Stimulated activated CD4-positive, alpha-beta T cell treated with anti-CD3 and anti-CD28 coated beads, Interleukin-15, amount 100 ng/mL, for 48 hours (primary cell): ENCODE data around the gene VASN.
"Not testable (repeated sequence)": the region's sequence is repeated elsewhere in the genome, so short reads cannot be mapped to it uniquely, and the experiment has no call there.

Experiments used
- DNase-seq, 2 donors: peaks; one replicate each; pipeline ENCODE4 v3.0.0-alpha.2; 2020; ENCODE audit warnings: low read depth in 2 of 2

VASN gene

GRCh38 chr16:4337540-4338088 lies 34.0 kb upstream of the VASN start:
- no peak for DNase-seq

GRCh38 chr16:4338125-4338582 lies 33.5 kb upstream of the VASN start:
- DNase-seq = no peak

GRCh38 chr16:4338712-4339299 lies 32.8 kb upstream of the VASN start:
- DNase-seq = no peak

DNA sequence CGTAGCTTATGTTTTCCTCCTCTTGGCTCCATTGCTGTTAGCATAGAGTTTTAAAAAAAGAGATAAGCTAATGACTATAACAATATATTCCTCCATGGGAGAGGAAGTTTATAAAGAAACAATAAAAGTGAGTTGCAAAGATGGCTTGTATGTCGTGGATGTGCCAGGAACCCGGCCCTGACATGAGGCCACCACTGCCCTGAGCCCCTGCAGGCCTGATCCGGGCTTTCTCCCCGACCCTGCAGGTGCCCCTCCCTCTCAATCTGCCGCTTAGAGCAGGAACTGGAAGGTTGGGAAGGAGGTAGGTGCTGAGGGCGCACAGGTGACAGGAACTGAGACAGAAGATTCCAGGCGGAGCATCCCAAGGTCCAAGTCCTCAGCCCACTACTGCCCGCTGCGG lies 32.2 kb upstream of the VASN start:
- no peak for DNase-seq

DNA sequence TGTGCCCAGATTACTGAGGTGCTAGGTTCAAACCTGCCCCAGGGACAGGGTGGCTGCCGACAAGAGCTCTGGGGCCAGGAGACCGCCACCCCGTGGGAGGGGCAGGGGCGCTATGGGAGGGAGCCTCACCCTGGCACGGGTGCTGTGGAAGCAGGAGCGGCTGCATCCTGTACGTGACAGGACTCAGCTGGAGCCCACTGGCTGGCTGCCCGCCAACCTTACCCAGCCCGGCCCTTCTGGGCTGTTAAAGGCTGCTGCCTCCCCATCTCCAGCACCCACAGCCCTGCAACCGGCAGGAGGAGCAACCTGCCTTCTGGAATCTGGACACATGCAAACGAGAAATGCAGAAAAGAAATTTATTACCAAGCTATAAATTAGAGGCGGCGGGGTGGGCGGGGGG lies 31.7 kb upstream of the VASN start:
- no peak for DNase-seq

DNA sequence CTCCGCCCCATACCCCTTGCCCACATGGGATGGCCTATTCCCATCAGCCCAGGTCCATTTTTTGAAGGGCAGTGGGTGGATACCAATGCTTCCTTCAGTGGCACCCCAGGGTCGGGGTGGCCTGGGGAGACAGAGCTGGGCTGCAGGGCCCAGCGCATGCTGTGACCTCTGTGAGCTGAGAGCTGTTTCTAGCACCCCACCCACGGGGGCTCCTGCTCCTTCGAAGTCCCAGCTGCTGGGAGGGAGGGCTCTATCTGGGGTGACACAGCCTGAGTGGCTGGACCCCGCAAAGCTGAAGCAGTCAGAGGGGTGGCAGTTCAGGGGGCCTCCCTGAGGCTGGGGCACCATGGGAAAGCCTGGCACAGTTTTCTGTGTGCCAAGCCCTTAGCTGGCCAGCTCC lies 31.2 kb upstream of the VASN start:
- DNase-seq = no peak

GRCh38 chr16:4341250-4341649 lies 30.4 kb upstream of the VASN start:
- no peak for DNase-seq

DNA sequence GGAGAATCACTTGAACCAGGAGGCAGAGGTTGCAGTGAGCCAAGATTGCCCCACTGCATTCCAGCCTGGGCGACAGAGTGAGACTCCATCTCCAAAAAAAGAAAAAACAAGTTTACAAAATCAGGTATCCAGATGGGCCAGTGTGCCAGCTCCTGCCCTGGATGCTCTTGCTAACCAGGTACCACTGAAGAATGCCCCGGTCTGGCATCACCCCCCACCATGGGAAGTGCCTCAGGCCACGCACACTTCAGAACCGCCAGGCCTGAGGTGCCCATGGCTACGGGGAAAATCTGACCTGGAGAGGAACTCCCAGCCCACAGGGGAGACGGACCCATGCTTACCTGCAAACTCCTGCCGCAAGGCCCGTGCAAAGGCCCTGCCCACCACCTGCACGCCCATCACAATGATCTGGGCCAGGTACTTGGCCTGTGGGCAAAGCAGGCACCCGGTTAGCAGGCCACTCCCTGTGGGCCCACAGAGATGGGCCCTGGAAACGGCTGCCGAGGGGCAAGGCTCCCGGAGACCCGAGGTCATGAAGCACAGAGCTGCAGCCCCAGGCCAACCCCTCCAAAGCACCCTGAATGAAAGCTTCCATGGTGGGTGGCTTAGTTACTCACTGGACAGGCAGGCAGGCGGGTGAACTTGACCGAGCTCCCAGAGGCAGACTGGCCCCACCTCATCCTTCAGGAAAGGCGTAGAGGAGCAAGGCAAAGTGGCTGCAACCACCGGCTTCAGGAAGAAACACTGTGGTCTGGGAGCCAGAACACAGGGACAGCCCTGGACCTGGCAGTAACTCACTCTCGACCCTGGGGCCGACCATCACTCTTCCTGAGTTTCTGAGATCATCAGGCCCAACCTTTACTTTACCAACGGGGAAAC lies 28.5 kb upstream of the VASN start:
- DNase-seq = no peak

DNA sequence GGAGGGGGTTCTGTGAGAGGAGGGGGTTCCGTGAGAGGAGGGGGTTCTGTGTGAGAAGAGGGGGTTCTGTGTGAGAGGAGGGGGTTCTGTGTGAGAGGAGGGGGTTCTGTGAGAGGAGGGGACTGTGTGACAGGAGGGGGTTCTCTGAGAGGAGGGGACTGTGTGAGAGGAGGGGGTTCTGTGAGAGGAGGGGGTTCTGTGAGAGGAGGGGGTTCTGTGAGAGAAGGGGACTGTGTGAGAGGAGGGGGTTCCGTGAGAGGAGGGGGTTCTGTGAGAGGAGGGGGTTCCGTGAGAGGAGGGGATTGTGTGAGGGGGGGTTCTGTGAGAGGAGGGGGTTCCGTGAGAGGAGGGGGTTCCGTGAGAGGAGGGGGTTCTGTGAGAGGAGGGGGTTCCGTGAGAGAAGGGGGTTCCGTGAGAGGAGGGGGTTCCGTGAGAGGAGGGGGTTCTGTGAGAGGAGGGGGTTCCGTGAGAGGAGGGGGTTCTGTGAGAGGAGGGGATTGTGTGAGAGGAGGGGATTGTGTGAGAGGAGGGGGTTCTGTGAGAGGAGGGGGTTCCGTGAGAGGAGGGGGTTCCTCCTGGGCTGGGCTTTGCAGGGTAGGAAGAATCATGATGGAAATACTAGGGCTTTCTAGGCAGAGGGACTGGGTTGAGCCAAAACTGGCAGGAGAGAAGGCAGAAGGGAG lies 27.2 kb upstream of the VASN start:
- DNase-seq = not testable (repeated sequence)

GRCh38 chr16:4344983-4345835 lies 26.4 kb upstream of the VASN start:
- DNase-seq = no peak

GRCh38 chr16:4345836-4346781 lies 25.5 kb upstream of the VASN start:
- no peak for DNase-seq

DNA sequence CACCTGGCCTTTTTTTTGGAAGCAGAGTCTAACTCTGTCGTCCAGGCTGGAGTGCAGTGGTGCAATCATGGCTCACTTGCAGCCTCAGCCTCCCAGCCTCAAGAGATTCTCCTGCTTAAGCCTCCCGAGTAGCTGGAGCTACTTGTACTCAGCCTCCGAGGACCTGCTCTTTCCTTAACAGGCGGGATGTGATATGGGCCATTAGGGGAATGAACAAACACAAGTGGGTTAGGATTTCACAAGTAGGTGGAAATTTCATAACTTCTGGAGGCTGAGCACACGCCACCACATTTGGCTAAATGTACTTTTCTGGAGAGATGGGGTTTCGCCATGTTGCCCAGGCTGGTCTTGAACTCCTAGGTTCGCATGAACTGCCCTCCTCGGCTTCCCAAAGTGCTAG lies 24.6 kb upstream of the VASN start:
- no peak for DNase-seq

GRCh38 chr16:4347765-4348509 lies 23.7 kb upstream of the VASN start:
- no peak for DNase-seq

- DNase-seq = no peak
These were observed 22.3 kb upstream of the VASN start for GRCh38 chr16:4349332-4349731.

- DNase-seq = no peak
These were observed 21.3 kb upstream of the VASN start for GRCh38 chr16:4350365-4350786.

- DNase-seq = peak; percentile 95 to 98
These were observed 20.6 kb upstream of the VASN start, which contains the start of gene PAM16 for GRCh38 chr16:4350787-4351659. TSS of gene PAM16 (minus strand) at chr16:4351321. CDS start at chr16:4351234, 87 bp downstream.

DNA sequence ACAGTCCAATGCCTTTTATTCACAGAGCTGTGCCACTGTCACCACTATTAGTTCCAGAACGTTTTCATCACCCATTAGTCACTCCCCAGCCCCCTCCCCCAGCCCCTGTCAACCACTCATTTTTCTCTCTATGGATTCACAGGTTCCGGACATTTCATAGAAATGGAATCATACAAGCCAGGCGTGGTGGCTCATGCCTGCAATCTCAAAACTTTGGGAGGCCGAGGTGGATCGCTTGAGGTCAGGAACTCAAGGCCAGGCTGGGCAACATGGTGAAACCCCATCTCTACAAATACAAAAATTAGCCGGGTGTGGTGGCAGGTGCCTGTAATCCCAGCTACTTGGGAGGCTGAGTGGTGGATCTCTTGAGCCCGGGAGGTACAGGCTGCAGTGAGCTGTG lies 19.8 kb upstream of the VASN start:
- DNase-seq = no peak

- no peak for DNase-seq
These were observed 18.8 kb upstream of the VASN start for GRCh38 chr16:4352843-4353242.
